ENCODE data around the gene C20orf173. TPM values are rescaled to one million over a fixed set of nuclear protein-coding genes. Genes with fewer than 3 reads are reported as not detected.
A peak's percentile ranks its signal among the peaks of the same experiment; 100 is the strongest.

C20orf173 gene
- total and polyA plus RNA-seq, 2 donors (not counting 1 experiment from before 2014, with no cell fraction given) = not detected

- Histone ChIP-seq H3K9ac (ENCODE audit: insufficient read depth, low read length) (no peak overlapping the region), H3K4me1 (ENCODE audit: control insufficient read depth, extremely low read depth, insufficient read depth, low read length) (no peaks in the 10 kb centered on the region), H4K20me1 (ENCODE audit: control insufficient read depth, extremely low read depth, insufficient read depth, low read length) (no peaks in the 10 kb centered on the region), H2AFZ (ENCODE audit: low read length) (no peak overlapping the region), H3K4me2 (ENCODE audit: extremely low read depth, insufficient read depth, low read length) (no peak overlapping the region), H3K36me3 (ENCODE audit: control insufficient read depth, insufficient read depth, low read length) (peaks cover 23% of the 10 kb centered on the region), H3K4me3 (replicated peaks in 1 of 4; ENCODE audit: control extremely low read depth in 1 of 4, insufficient read depth in 1 of 4, low read depth in 3 of 4, low read length in 4 of 4) (no peak overlapping the region), H3K79me2 (ENCODE audit: control insufficient read depth, insufficient read depth, low read length) (no peaks in the 10 kb centered on the region), H3K27ac (ENCODE audit: insufficient read depth, low read length) (no peak overlapping the region), H3K9me3 (ENCODE audit: control insufficient read depth, insufficient read depth, low read depth, low read length) (no peaks in the 10 kb centered on the region), H3K27me3 (ENCODE audit: control insufficient read depth, insufficient read depth, low read length) (no peaks in the 10 kb centered on the region)
- no peak for TF ChIP-seq CTCF (conservative IDR thresholded peaks at IDR 0.05 in 1 of 2, IDR thresholded peaks at IDR 0.05 in 1 of 2; ENCODE audit: low read depth in 1 of 2, low read length in 2 of 2)
- no peak for TF ChIP-seq EZH2 (IDR thresholded peaks at IDR 0.05; ENCODE audit: low read length, missing control alignments)
- no peak for DNase-seq (ENCODE audit: low read depth in 2 of 2)
Observed at GRCh38 chr20:35508493-35509218, 20.8 kb downstream of the C20orf173 start.

GRCh38 chr20:35506872-35507638, 22.4 kb downstream of the C20orf173 start:
- Histone ChIP-seq H3K9me3 (ENCODE audit: control insufficient read depth, insufficient read depth, low read depth, low read length) (no peaks in the 10 kb centered on the region), H3K36me3 (ENCODE audit: control insufficient read depth, insufficient read depth, low read length) (peaks cover 31% of the 10 kb centered on the region), H3K4me1 (ENCODE audit: control insufficient read depth, extremely low read depth, insufficient read depth, low read length) (no peaks in the 10 kb centered on the region), H3K9ac (ENCODE audit: insufficient read depth, low read length) (no peak overlapping the region), H2AFZ (ENCODE audit: low read length) (no peak overlapping the region), H3K4me3 (replicated peaks in 1 of 4; ENCODE audit: control extremely low read depth in 1 of 4, insufficient read depth in 1 of 4, low read depth in 3 of 4, low read length in 4 of 4) (no peak overlapping the region), H3K27me3 (ENCODE audit: control insufficient read depth, insufficient read depth, low read length) (no peaks in the 10 kb centered on the region), H3K4me2 (ENCODE audit: extremely low read depth, insufficient read depth, low read length) (no peak overlapping the region), H4K20me1 (ENCODE audit: control insufficient read depth, extremely low read depth, insufficient read depth, low read length) (no peaks in the 10 kb centered on the region), H3K27ac (ENCODE audit: insufficient read depth, low read length) (no peak overlapping the region), H3K79me2 (ENCODE audit: control insufficient read depth, insufficient read depth, low read length) (no peaks in the 10 kb centered on the region)
- peak in 1 of 2 donors; percentile 44 for DNase-seq (ENCODE audit: low read depth in 2 of 2)
- no peak for TF ChIP-seq EZH2 (IDR thresholded peaks at IDR 0.05; ENCODE audit: low read length, missing control alignments)
- TF ChIP-seq CTCF (conservative IDR thresholded peaks at IDR 0.05 in 1 of 2, IDR thresholded peaks at IDR 0.05 in 1 of 2; ENCODE audit: low read depth in 1 of 2, low read length in 2 of 2) = no peak

GRCh38 chr20:35506179-35506578, 23.3 kb downstream of the C20orf173 start:
- Histone ChIP-seq H3K27ac (ENCODE audit: insufficient read depth, low read length) (no peak overlapping the region), H3K9me3 (ENCODE audit: control insufficient read depth, insufficient read depth, low read depth, low read length) (no peaks in the 10 kb centered on the region), H3K79me2 (ENCODE audit: control insufficient read depth, insufficient read depth, low read length) (no peaks in the 10 kb centered on the region), H3K4me3 (replicated peaks in 1 of 4; ENCODE audit: control extremely low read depth in 1 of 4, insufficient read depth in 1 of 4, low read depth in 3 of 4, low read length in 4 of 4) (no peak overlapping the region), H3K4me2 (ENCODE audit: extremely low read depth, insufficient read depth, low read length) (no peak overlapping the region), H2AFZ (ENCODE audit: low read length) (no peak overlapping the region), H4K20me1 (ENCODE audit: control insufficient read depth, extremely low read depth, insufficient read depth, low read length) (no peaks in the 10 kb centered on the region), H3K36me3 (ENCODE audit: control insufficient read depth, insufficient read depth, low read length) (peaks cover 34% of the 10 kb centered on the region), H3K4me1 (ENCODE audit: control insufficient read depth, extremely low read depth, insufficient read depth, low read length) (no peaks in the 10 kb centered on the region), H3K9ac (ENCODE audit: insufficient read depth, low read length) (no peak overlapping the region), H3K27me3 (ENCODE audit: control insufficient read depth, insufficient read depth, low read length) (no peaks in the 10 kb centered on the region)
- no peak for DNase-seq (ENCODE audit: low read depth in 2 of 2)
- TF ChIP-seq CTCF (conservative IDR thresholded peaks at IDR 0.05 in 1 of 2, IDR thresholded peaks at IDR 0.05 in 1 of 2; ENCODE audit: low read depth in 1 of 2, low read length in 2 of 2) (no peak), EZH2 (IDR thresholded peaks at IDR 0.05; ENCODE audit: low read length, missing control alignments) (no peak)

Data from fibroblast of lung (primary cell).